ENCODE results near the gene TOM1L2. TPM values are rescaled to one million over a fixed set of nuclear protein-coding genes. Genes with fewer than 3 reads are reported as not detected.
A peak's percentile ranks its signal among the peaks of the same experiment; 100 is the strongest.

TOM1L2 gene
- total RNA-seq, 1 experiment from 2014 or later, result 6.4 TPM

- Histone ChIP-seq H3K4me2 (ENCODE audit: low read depth, low read length, poor library complexity, severe bottlenecking) (no peak overlapping the region), H3K9me2 (replicated peaks; ENCODE audit: insufficient read depth, low read length) (no peaks in the 10 kb centered on the region), H3K79me2 (ENCODE audit: low read length) (peaks cover 18% of the 10 kb centered on the region), H3K27me3 (ENCODE audit: low read length) (no peaks in the 10 kb centered on the region), H3K9me3 (ENCODE audit: low read length) (no peaks in the 10 kb centered on the region), H3K4me3 (ENCODE audit: low read length) (no peak overlapping the region), H3K27ac (ENCODE audit: low read length) (no peak overlapping the region), H3K36me3 (ENCODE audit: insufficient read depth, low read length) (no peaks in the 10 kb centered on the region), H3K4me1 (ENCODE audit: low read length) (peaks cover 24% of the 10 kb centered on the region), H4K20me1 (ENCODE audit: insufficient read depth, low read depth, low read length) (no peaks in the 10 kb centered on the region), H3K9ac (ENCODE audit: low read length) (no peak overlapping the region), H2AFZ (ENCODE audit: low read length) (no peak overlapping the region)
- no peak for DNase-seq
Observed at GRCh38 chr17:17795296-17795695, 176.9 kb downstream of the TOM1L2 start.

DNA sequence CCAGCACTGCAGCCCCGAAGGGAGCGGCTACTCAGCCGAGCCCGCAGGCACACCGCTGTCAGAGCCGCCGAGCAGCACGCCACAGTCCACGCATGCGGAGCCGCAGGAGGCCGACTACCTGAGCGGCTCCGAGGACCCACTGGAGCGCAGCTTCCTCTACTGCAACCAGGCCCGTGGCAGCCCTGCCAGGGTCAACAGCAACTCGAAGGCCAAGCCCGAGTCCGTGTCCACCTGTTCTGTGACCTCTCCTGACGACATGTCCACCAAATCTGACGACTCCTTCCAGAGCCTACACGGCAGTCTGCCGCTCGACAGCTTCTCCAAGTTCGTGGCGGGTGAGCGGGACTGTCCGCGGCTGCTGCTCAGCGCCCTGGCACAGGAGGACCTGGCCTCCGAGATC is 177.8 kb downstream of the TOM1L2 start:
- Histone ChIP-seq H3K36me3 (ENCODE audit: insufficient read depth, low read length) (no peaks in the 10 kb centered on the region), H3K4me2 (ENCODE audit: low read depth, low read length, poor library complexity, severe bottlenecking) (no peak overlapping the region), H3K4me3 (ENCODE audit: low read length) (no peak overlapping the region), H3K9ac (ENCODE audit: low read length) (no peak overlapping the region), H3K79me2 (ENCODE audit: low read length) (peaks cover 27% of the 10 kb centered on the region), H3K4me1 (ENCODE audit: low read length) (peaks cover 23% of the 10 kb centered on the region), H3K27me3 (ENCODE audit: low read length) (no peaks in the 10 kb centered on the region), H3K27ac (ENCODE audit: low read length) (no peak overlapping the region), H3K9me2 (replicated peaks; ENCODE audit: insufficient read depth, low read length) (no peaks in the 10 kb centered on the region), H2AFZ (ENCODE audit: low read length) (no peak overlapping the region), H4K20me1 (ENCODE audit: insufficient read depth, low read depth, low read length) (no peaks in the 10 kb centered on the region), H3K9me3 (ENCODE audit: low read length) (no peaks in the 10 kb centered on the region)
- no peak for DNase-seq

Small RNAs within 50 kb of the gene (small RNA-seq; reads per million reads assigned to genes)
- gene MIR33B (1.2 reads per million, percentile 36 among the genes with 10 or more reads in this experiment), gene MIR6777 (not detected)

Other genes with a start within 250 kb of the TOM1L2 start
- 52.0 and 103 TPM in 2 replicates for gene SREBF1, start 135.4 kb downstream of the TOM1L2 start, total RNA-seq (2014; rRNA removed; shearing (Covaris generic); ENCODE audit: low replicate concordance)
- gene DRC3, start 462 bp upstream of the TOM1L2 start, total RNA-seq (2014; rRNA removed; shearing (Covaris generic); ENCODE audit: low replicate concordance), result 4.5 TPM in 1 of 2 replicates, not detected in the other
- gene ATPAF2, start 66.8 kb upstream of the TOM1L2 start, total RNA-seq (2014; rRNA removed; shearing (Covaris generic); ENCODE audit: low replicate concordance), result 38.8 and 49.7 TPM in 2 replicates
- gene GID4, start 67.0 kb upstream of the TOM1L2 start, total RNA-seq (2014; rRNA removed; shearing (Covaris generic); ENCODE audit: low replicate concordance), result 7.8 and 8.9 TPM in 2 replicates
- 21.5 and 26.3 TPM in 2 replicates for gene DRG2, start 115.5 kb upstream of the TOM1L2 start, total RNA-seq (2014; rRNA removed; shearing (Covaris generic); ENCODE audit: low replicate concordance)
- 0.11 and 1.3 TPM in 2 replicates for gene MYO15A, start 136.4 kb upstream of the TOM1L2 start, total RNA-seq (2014; rRNA removed; shearing (Covaris generic); ENCODE audit: low replicate concordance)
- gene ALKBH5, start 211.4 kb upstream of the TOM1L2 start, total RNA-seq (2014; rRNA removed; shearing (Covaris generic); ENCODE audit: low replicate concordance), result 124 and 145 TPM in 2 replicates